Tibial artery (tissue), 4 donors: ENCODE data around the gene ZBTB45.
A peak's percentile ranks its signal among the peaks of the same experiment; 100 is the strongest.
"Not testable (repeated sequence)": the region's sequence is repeated elsewhere in the genome, so short reads cannot be mapped to it uniquely, and the experiment has no call there.

Experiments used
- DNase-seq, 2 donors: peaks; one replicate each; pipeline ENCODE4 v3.0.0-alpha.2; 2019
- H3K27ac ChIP-seq, 2 donors: fragments of 200-600 bp; sonication (generic) in 1 of 2; 1 replicate in 1 of 2; 2 replicates in 1 of 2; pipeline ENCODE4 v1.5.1; 2018 to 2019; ENCODE audit warnings: mild to moderate bottlenecking in 1 of 2
- H3K27me3 ChIP-seq, 2 donors: fragments of 200-600 bp; sonication (generic) in 1 of 2; one replicate each; pipeline versions ENCODE4 v1.5.1 to v1.6.0; 2016 to 2019
- H3K36me3 ChIP-seq, 3 donors: fragments of 200-600 bp; sonication (generic) in 2 of 3; one replicate each; pipeline ENCODE4 v1.5.1; 2016 to 2019; ENCODE audit warnings: mild to moderate bottlenecking in 2 of 3
- H3K4me1 ChIP-seq, 4 donors: fragments of 200-600 bp; sonication (generic) in 2 of 4; 1 replicate in 3 of 4; 2 replicates in 1 of 4; pipeline ENCODE4 v1.5.1; 2016 to 2019
- H3K4me3 ChIP-seq, 2 donors: fragments of 200-600 bp; sonication (generic) in 1 of 2; 1 replicate in 1 of 2; 2 replicates in 1 of 2; pipeline ENCODE4 v1.5.1; 2018 to 2019; ENCODE audit warnings: mild to moderate bottlenecking in 2 of 2
- H3K9me3 ChIP-seq, 3 donors: fragments of 200-600 bp; sonication (generic) in 1 of 3; one replicate each; pipeline ENCODE4 v1.5.1; 2016 to 2019
- CTCF ChIP-seq, 2 experiments: fragments of 200-600 bp in 1 of 2; fragments of 450-650 bp in 1 of 2; IDR thresholded peaks; one replicate each; pipeline ENCODE4 v1.5.1; 2017 to 2019; ENCODE audit warnings: antibody characterized with exemption in 2 of 2, mild to moderate bottlenecking in 1 of 2, moderate library complexity in 1 of 2
- intact Hi-C: fragments of 100-400 bp; cut with DNase I; formaldehyde crosslinking; loops from one replicate; pipeline ENCODE4 v1.15.0; 2023; ENCODE audit warnings: low total_unique reads

Gene ZBTB45

GRCh38 chr19:58513213-58513693 lies 6.4 kb downstream of the ZBTB45 start:
- Histone ChIP-seq H3K36me3 (peaks cover 15 to 31% (median 17%) of the 10 kb centered on the region in 3 donors), H3K4me1 (peaks cover 9 to 48% (median 31%) of the 10 kb centered on the region in 4 donors), H3K9me3 (no peaks in the 10 kb centered on the region), H3K27me3 (no peaks in the 10 kb centered on the region), H3K4me3 (no peak overlapping the region), H3K27ac (peak overlapping the region; percentile 24 to 48)
- TF ChIP-seq CTCF (IDR thresholded peaks at IDR 0.05), result no peak
- intact Hi-C loops, result no loop called here
- DNase-seq, result no peak

GRCh38 chr19:58511353-58512208 lies 8.0 kb downstream of the ZBTB45 start, which contains the start of gene SLC27A5:
Gene SLC27A5, minus strand, starts transcription at chr19:58511992. Its CDS starts 37 bp downstream, at chr19:58511955.
- Histone ChIP-seq H3K27me3 (no peaks in the 10 kb centered on the region), H3K4me1 (peaks cover 0 to 31% (median 19%) of the 10 kb centered on the region in 4 donors), H3K36me3 (peaks cover 7 to 22% (median 8%) of the 10 kb centered on the region in 3 donors), H3K4me3 (no peak within 1 kb of the TSS), H3K9me3 (no peaks in the 10 kb centered on the region), H3K27ac (no peak within 1 kb of the TSS)
- TF ChIP-seq CTCF (IDR thresholded peaks at IDR 0.05), result no peak
- intact Hi-C loops, result no loop called here
- DNase-seq, result no peak

GRCh38 chr19:58510084-58510862 lies 9.3 kb downstream of the ZBTB45 start:
- Histone ChIP-seq H3K4me1 (peaks cover 0 to 20% (median 14%) of the 10 kb centered on the region in 4 donors), H3K9me3 (no peaks in the 10 kb centered on the region), H3K27ac (no peak overlapping the region), H3K27me3 (no peaks in the 10 kb centered on the region), H3K36me3 (peaks cover 0 to 9% (median 0%) of the 10 kb centered on the region in 3 donors), H3K4me3 (no peak overlapping the region)
- intact Hi-C loops, result no loop called here
- TF ChIP-seq CTCF (IDR thresholded peaks at IDR 0.05), result no peak
- DNase-seq, result no peak

GRCh38 chr19:58509731-58510083 lies 9.9 kb downstream of the ZBTB45 start:
- H3K4me3 ChIP-seq, result no peak overlapping the region
- DNase-seq, result no peak
- peaks cover 0 to 6% (median 0%) of the 10 kb centered on the region in 3 donors for H3K36me3 ChIP-seq
- intact Hi-C loops, result no loop called here
- no peak overlapping the region for H3K27ac ChIP-seq
- H3K4me1 ChIP-seq, result peaks cover 0 to 16% (median 12%) of the 10 kb centered on the region in 4 donors
- H3K27me3 ChIP-seq, result no peaks in the 10 kb centered on the region
- no peaks in the 10 kb centered on the region for H3K9me3 ChIP-seq
- no peak for TF ChIP-seq CTCF (IDR thresholded peaks at IDR 0.05)

GRCh38 chr19:58507602-58508223 lies 11.9 kb downstream of the ZBTB45 start:
- H3K4me1 ChIP-seq, H3K9me3 ChIP-seq, H3K36me3 ChIP-seq, H3K4me3 ChIP-seq, H3K27ac ChIP-seq, DNase-seq, H3K27me3 ChIP-seq, intact Hi-C loops: not testable (repeated sequence)
